BJ (cell line): Measurements from ENCODE around the gene SLC10A1. TPM values are rescaled to one million over a fixed set of nuclear protein-coding genes. Genes with fewer than 3 reads are reported as not detected.

Experiments used
- CTCF ChIA-PET: fragments of 350-600 bp; formaldehyde crosslinking; extraction: SDS; loops from one replicate; lab custom pipeline; 2021; ENCODE audit warnings: antibody characterized with exemption, inconsistent platforms; lab: Yijun Ruan, JAX
- POLR2A ChIA-PET: fragments of 300-600 bp; sonication (Branson Sonifier 250); formaldehyde crosslinking; extraction: SDS; loops from one replicate; lab custom pipeline; 2021; ENCODE audit warnings: antibody characterized with exemption; lab: Charles Lee
- DNase-seq: peaks from one replicate; pipeline ENCODE4 v3.0.0-alpha.2; 2011; ENCODE audit warnings: low read depth
- H3K27me3 ChIP-seq: 2 replicates; pipeline ENCODE4 v1.6.0; 2011; ENCODE audit warnings: low read length; ENCODE audit not compliant: control insufficient read depth, insufficient read depth
- H3K36me3 ChIP-seq: 2 replicates; pipeline ENCODE4 v1.5.1; 2011; ENCODE audit warnings: low read length; ENCODE audit not compliant: control insufficient read depth, insufficient read depth
- H3K4me3 ChIP-seq: 2 replicates; pipeline ENCODE4 v1.5.1; 2011; ENCODE audit warnings: low read depth, mild to moderate bottlenecking, control low read depth, low read length
- polyA plus RNA-seq: library from polyadenylated mRNA; depleted of rRNA; stranded (reverse); fragments of >200 nt; gene quantifications from 2 replicates; pipeline ENCODE4 v1.2.3, GENCODE V29; 2011
- TF ChIP-seq, protein P1 (sequence below): IDR thresholded peaks from 2 replicates; pipeline ENCODE4 v1.5.1; 2011; ENCODE audit warnings: low read depth, mild to moderate bottlenecking, control low read depth, inconsistent platforms, low read length, moderate library complexity; ENCODE audit not compliant: insufficient read depth

The SLC10A1 gene
- polyA plus RNA-seq, 1 experiment, result not detected

- POLR2A ChIA-PET, result no interaction called here
- TF ChIP-seq, protein P1, sequence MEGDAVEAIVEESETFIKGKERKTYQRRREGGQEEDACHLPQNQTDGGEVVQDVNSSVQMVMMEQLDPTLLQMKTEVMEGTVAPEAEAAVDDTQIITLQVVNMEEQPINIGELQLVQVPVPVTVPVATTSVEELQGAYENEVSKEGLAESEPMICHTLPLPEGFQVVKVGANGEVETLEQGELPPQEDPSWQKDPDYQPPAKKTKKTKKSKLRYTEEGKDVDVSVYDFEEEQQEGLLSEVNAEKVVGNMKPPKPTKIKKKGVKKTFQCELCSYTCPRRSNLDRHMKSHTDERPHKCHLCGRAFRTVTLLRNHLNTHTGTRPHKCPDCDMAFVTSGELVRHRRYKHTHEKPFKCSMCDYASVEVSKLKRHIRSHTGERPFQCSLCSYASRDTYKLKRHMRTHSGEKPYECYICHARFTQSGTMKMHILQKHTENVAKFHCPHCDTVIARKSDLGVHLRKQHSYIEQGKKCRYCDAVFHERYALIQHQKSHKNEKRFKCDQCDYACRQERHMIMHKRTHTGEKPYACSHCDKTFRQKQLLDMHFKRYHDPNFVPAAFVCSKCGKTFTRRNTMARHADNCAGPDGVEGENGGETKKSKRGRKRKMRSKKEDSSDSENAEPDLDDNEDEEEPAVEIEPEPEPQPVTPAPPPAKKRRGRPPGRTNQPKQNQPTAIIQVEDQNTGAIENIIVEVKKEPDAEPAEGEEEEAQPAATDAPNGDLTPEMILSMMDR, result no peak
- H3K27me3 ChIP-seq, result peaks cover 5% of the 10 kb centered on the region
- DNase-seq, result no peak
- no peaks in the 10 kb centered on the region for H3K36me3 ChIP-seq
- H3K4me3 ChIP-seq, result no peak overlapping the region
- CTCF ChIA-PET, result interaction anchor here (1.2 kb wide), 1 partner anchor 9 kb away, joined by 3 read pairs; no protein-coding TSS in a partner anchor
These were observed 14.3 kb upstream of the SLC10A1 start for GRCh38 chr14:69811227-69811867.

DNA sequence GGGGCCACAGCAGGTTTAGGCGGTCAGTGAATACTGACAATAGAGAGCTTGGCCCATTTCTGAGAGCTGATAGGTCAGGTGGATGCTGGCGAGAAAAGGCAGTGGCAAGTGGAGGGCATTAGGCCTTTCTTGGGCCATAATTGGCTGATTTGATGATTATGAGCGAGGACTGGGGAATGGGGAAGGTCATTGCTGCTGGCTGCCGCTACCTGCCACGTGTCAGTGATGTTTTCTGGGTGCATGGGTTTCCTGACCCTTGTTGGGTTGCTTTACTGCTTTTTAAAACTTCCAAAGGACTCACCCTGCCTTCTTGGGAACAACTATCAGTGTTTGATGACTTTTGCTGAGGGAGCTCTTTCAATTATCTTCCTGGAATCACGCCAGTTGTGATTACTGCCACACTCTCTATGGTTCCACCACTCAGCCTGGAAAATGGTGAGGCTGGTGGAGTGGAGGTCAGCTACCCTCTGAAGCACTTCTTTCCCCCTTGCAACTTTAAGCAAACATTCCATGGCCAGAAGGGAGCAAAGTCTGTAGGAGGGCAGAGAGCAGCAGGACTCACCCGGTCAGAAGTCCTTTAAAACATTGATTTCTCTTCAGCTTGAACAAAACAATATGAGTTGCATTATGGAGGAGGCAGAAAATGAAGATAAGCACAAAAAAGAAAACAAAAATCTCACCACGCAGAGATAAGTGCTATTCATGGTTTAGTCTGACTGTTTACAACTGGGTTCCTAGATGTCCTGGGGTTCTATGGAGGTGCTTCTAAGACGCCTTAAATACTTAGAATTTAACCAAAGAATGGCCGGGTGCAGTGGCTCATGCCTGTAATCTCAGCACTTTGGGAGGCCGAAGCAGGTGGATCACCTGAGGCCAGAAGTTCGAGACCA is 12.1 kb upstream of the SLC10A1 start:
- TF ChIP-seq, protein P1, result no peak
- Histone ChIP-seq H3K36me3 (no peaks in the 10 kb centered on the region), H3K4me3 (no peak overlapping the region), H3K27me3 (peaks cover 1% of the 10 kb centered on the region)
- no peak for DNase-seq
- ChIA-PET POLR2A (no interaction called here), CTCF (interaction anchor here (1.4 to 3.3 kb wide), 2 partner anchors 10 kb away, joined by 6 to 16 read pairs; no protein-coding TSS in a partner anchor)

DNA sequence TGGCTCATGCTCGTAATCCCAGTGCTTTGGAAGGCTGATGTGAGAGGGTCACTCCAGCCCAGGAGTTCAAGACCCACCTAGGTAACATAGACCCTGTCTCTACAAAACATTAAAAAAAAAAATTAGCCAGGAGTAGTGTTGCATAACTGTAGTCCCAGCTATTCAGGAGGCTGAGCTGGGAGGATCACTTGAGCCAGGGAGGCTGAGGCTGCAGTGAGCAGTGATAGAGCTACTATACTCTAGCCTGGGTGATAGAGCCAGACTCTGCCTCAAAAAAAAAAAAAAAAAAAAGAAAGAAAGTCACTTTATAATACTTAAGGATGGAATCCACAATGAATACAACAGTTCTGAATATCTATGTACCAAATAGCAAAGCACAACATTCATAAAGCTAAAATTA is 10.2 kb upstream of the SLC10A1 start:
- ChIA-PET POLR2A (no interaction called here), CTCF (interaction anchor here (0.6 to 3.3 kb wide), 3 partner anchors 11 to 265 kb away, joined by 3 to 16 read pairs (median 6); no protein-coding TSS in a partner anchor)
- Histone ChIP-seq H3K27me3 (0 out of 2 replicates have a peak, but pooled peaks cover 1% of the 10 kb centered on the region), H3K4me3 (no peak overlapping the region), H3K36me3 (no peaks in the 10 kb centered on the region)
- TF ChIP-seq, protein P1, result no peak
- no peak for DNase-seq

DNA sequence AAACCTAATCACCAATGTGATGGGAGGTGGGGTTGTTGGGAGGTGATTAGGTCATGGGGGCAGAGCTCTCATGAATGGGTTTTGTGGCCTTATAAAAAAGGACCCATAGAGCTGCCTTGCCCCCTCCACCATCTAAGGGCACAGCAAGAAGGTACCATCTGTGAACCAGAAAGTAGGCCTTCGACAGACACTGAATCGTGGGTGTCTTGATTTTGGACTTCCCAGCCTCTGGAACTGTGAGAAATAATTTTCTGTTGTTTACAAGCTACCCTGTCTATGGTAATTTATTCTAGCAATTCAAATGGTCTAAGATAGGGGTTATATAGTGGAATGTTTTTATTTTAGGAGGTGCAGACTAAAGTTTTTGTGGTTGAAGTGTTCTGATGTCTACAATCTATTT is 7.9 kb upstream of the SLC10A1 start:
- POLR2A ChIA-PET, result no interaction called here
- CTCF ChIA-PET, result interaction anchor here (0.8 to 1.0 kb wide), 2 partner anchors 13 to 14 kb away, joined by 3 read pairs; no protein-coding TSS in a partner anchor
- Histone ChIP-seq H3K4me3 (no peak overlapping the region), H3K27me3 (no peaks in the 10 kb centered on the region), H3K36me3 (no peaks in the 10 kb centered on the region)
- TF ChIP-seq, protein P1, result no peak
- no peak for DNase-seq

GRCh38 chr14:69803753-69804152 is 6.7 kb upstream of the SLC10A1 start:
- POLR2A ChIA-PET, result no interaction called here
- no peaks in the 10 kb centered on the region for H3K36me3 ChIP-seq
- no peaks in the 10 kb centered on the region for H3K27me3 ChIP-seq
- no peak for DNase-seq
- CTCF ChIA-PET, result interaction anchor here (1.0 kb wide), 1 partner anchor 15 kb away, joined by 3 read pairs; no protein-coding TSS in a partner anchor
- TF ChIP-seq, protein P1, result no peak
- H3K4me3 ChIP-seq, result no peak overlapping the region
